ENCODE data around the gene VIM.

The VIM gene

GRCh38 chr10:17233286-17233991 lies 5.4 kb downstream of the VIM start:
- no peak overlapping the region for H3K27ac ChIP-seq (ENCODE audit: low read depth, low read length)
- H3K4me3 ChIP-seq (ENCODE audit: low read length) = no peak overlapping the region; the same call in 1 of the 2 replicates
- peaks cover 12% of the 10 kb centered on the region; the same call in 1 of the 2 replicates for H3K4me1 ChIP-seq (ENCODE audit: insufficient read depth, low read length)
- peaks cover 76% of the 10 kb centered on the region for H3K36me3 ChIP-seq (ENCODE audit: insufficient read depth, low read length)
- H3K9ac ChIP-seq (ENCODE audit: low read depth, low read length) = no peak overlapping the region
- H3K27me3 ChIP-seq (ENCODE audit: insufficient read depth, low read length) = peaks cover 9% of the 10 kb centered on the region; the same call in 1 of the 2 replicates
- WGBS = 95% methylated on average over 13 of the region's 14 CpGs
- no peaks in the 10 kb centered on the region for H3K9me3 ChIP-seq (ENCODE audit: insufficient read depth, low read depth, low read length)

GRCh38 chr10:17234431-17234945 lies 6.4 kb downstream of the VIM start:
- Histone ChIP-seq H3K4me3 (ENCODE audit: low read length) (no peak overlapping the region), H3K27ac (ENCODE audit: low read depth, low read length) (no peak overlapping the region), H3K4me1 (ENCODE audit: insufficient read depth, low read length) (peaks cover 12% of the 10 kb centered on the region; the same call in 1 of the 2 replicates), H3K9ac (ENCODE audit: low read depth, low read length) (no peak overlapping the region), H3K9me3 (ENCODE audit: insufficient read depth, low read depth, low read length) (no peaks in the 10 kb centered on the region), H3K36me3 (ENCODE audit: insufficient read depth, low read length) (peaks cover 76% of the 10 kb centered on the region), H3K27me3 (ENCODE audit: insufficient read depth, low read length) (peaks cover 3% of the 10 kb centered on the region; the same call in 1 of the 2 replicates)
- WGBS = 94% methylated on average over 5 of the region's 5 CpGs

GRCh38 chr10:17235136-17235535 lies 7.1 kb downstream of the VIM start:
- no peak overlapping the region for H3K9ac ChIP-seq (ENCODE audit: low read depth, low read length)
- H3K27ac ChIP-seq (ENCODE audit: low read depth, low read length) = no peak overlapping the region
- WGBS = 85% methylated on average over 8 of the region's 8 CpGs
- no peaks in the 10 kb centered on the region for H3K27me3 ChIP-seq (ENCODE audit: insufficient read depth, low read length)
- no peak overlapping the region for H3K4me3 ChIP-seq (ENCODE audit: low read length)
- peaks cover 12% of the 10 kb centered on the region; the same call in 1 of the 2 replicates for H3K4me1 ChIP-seq (ENCODE audit: insufficient read depth, low read length)
- peaks cover 76% of the 10 kb centered on the region for H3K36me3 ChIP-seq (ENCODE audit: insufficient read depth, low read length)
- H3K9me3 ChIP-seq (ENCODE audit: insufficient read depth, low read depth, low read length) = no peaks in the 10 kb centered on the region

- Histone ChIP-seq H3K4me1 (ENCODE audit: insufficient read depth, low read length) (peaks cover 5% of the 10 kb centered on the region; the same call in 1 of the 2 replicates), H3K36me3 (ENCODE audit: insufficient read depth, low read length) (peaks cover 64% of the 10 kb centered on the region), H3K9ac (ENCODE audit: low read depth, low read length) (no peak overlapping the region), H3K4me3 (ENCODE audit: low read length) (no peak overlapping the region), H3K9me3 (ENCODE audit: insufficient read depth, low read depth, low read length) (0 out of 2 replicates have a peak, but pooled peaks cover under 1% of the 10 kb centered on the region), H3K27me3 (ENCODE audit: insufficient read depth, low read length) (no peaks in the 10 kb centered on the region), H3K27ac (ENCODE audit: low read depth, low read length) (no peak overlapping the region)
- WGBS = 70% methylated on average over 1 of the region's 1 CpG
Observed at GRCh38 chr10:17236468-17237148, 8.6 kb downstream of the VIM start.

GRCh38 chr10:17237149-17237527 lies 9.1 kb downstream of the VIM start:
- H3K4me3 ChIP-seq (ENCODE audit: low read length) = no peak overlapping the region
- H3K27me3 ChIP-seq (ENCODE audit: insufficient read depth, low read length) = no peaks in the 10 kb centered on the region
- no peak overlapping the region for H3K27ac ChIP-seq (ENCODE audit: low read depth, low read length)
- no peak overlapping the region for H3K9ac ChIP-seq (ENCODE audit: low read depth, low read length)
- 96% methylated on average over 3 of the region's 5 CpGs for WGBS
- 0 out of 2 replicates have a peak, but pooled peaks cover 2% of the 10 kb centered on the region for H3K9me3 ChIP-seq (ENCODE audit: insufficient read depth, low read depth, low read length)
- H3K36me3 ChIP-seq (ENCODE audit: insufficient read depth, low read length) = peaks cover 58% of the 10 kb centered on the region
- no peaks in the 10 kb centered on the region; the same call in 1 of the 2 replicates for H3K4me1 ChIP-seq (ENCODE audit: insufficient read depth, low read length)

- Histone ChIP-seq H3K4me1 (ENCODE audit: insufficient read depth, low read length) (no peaks in the 10 kb centered on the region), H3K36me3 (ENCODE audit: insufficient read depth, low read length) (peaks cover 50% of the 10 kb centered on the region), H3K27me3 (ENCODE audit: insufficient read depth, low read length) (no peaks in the 10 kb centered on the region), H3K4me3 (ENCODE audit: low read length) (no peak overlapping the region), H3K27ac (ENCODE audit: low read depth, low read length) (no peak overlapping the region), H3K9me3 (ENCODE audit: insufficient read depth, low read depth, low read length) (0 out of 2 replicates have a peak, but pooled peaks cover 2% of the 10 kb centered on the region), H3K9ac (ENCODE audit: low read depth, low read length) (no peak overlapping the region)
- 97% methylated on average over 3 of the region's 4 CpGs for WGBS
Observed at GRCh38 chr10:17237915-17238444, 9.9 kb downstream of the VIM start.

GRCh38 chr10:17238445-17239291 lies 10.6 kb downstream of the VIM start:
- Histone ChIP-seq H3K27me3 (ENCODE audit: insufficient read depth, low read length) (no peaks in the 10 kb centered on the region), H3K36me3 (ENCODE audit: insufficient read depth, low read length) (peaks cover 43% of the 10 kb centered on the region)
- 86% methylated on average over 11 of the region's 12 CpGs for WGBS

GRCh38 chr10:17239345-17240085 lies 11.5 kb downstream of the VIM start:
- Histone ChIP-seq H3K27me3 (ENCODE audit: insufficient read depth, low read length) (no peaks in the 10 kb centered on the region), H3K27ac (ENCODE audit: low read depth, low read length) (no peak overlapping the region)
- 94% methylated on average over 6 of the region's 6 CpGs for WGBS

More at GRCh38 chr10:17238445-17239291, 10.6 kb downstream of the VIM start:
- Histone ChIP-seq H3K27ac (ENCODE audit: low read depth, low read length) (no peak overlapping the region), H3K4me3 (ENCODE audit: low read length) (no peak overlapping the region), H3K9ac (ENCODE audit: low read depth, low read length) (no peak overlapping the region), H3K9me3 (ENCODE audit: insufficient read depth, low read depth, low read length) (0 out of 2 replicates have a peak, but pooled peaks cover 2% of the 10 kb centered on the region), H3K4me1 (ENCODE audit: insufficient read depth, low read length) (no peaks in the 10 kb centered on the region)

GRCh38 chr10:17240096-17240495 lies 12.1 kb downstream of the VIM start:
- Histone ChIP-seq H3K27ac (ENCODE audit: low read depth, low read length) (no peak overlapping the region), H3K4me3 (ENCODE audit: low read length) (no peak overlapping the region), H3K27me3 (ENCODE audit: insufficient read depth, low read length) (no peaks in the 10 kb centered on the region), H3K9ac (ENCODE audit: low read depth, low read length) (no peak overlapping the region), H3K4me1 (ENCODE audit: insufficient read depth, low read length) (no peaks in the 10 kb centered on the region), H3K36me3 (ENCODE audit: insufficient read depth, low read length) (peaks cover 29% of the 10 kb centered on the region), H3K9me3 (ENCODE audit: insufficient read depth, low read depth, low read length) (0 out of 2 replicates have a peak, but pooled peaks cover 2% of the 10 kb centered on the region)
- WGBS = no CpG with 5 or more reads among the region's 2 CpGs

More at GRCh38 chr10:17239345-17240085, 11.5 kb downstream of the VIM start:
- Histone ChIP-seq H3K9me3 (ENCODE audit: insufficient read depth, low read depth, low read length) (0 out of 2 replicates have a peak, but pooled peaks cover 2% of the 10 kb centered on the region), H3K4me1 (ENCODE audit: insufficient read depth, low read length) (no peaks in the 10 kb centered on the region), H3K36me3 (ENCODE audit: insufficient read depth, low read length) (peaks cover 34% of the 10 kb centered on the region), H3K9ac (ENCODE audit: low read depth, low read length) (no peak overlapping the region), H3K4me3 (ENCODE audit: low read length) (no peak overlapping the region)

GRCh38 chr10:17240616-17241015 lies 12.6 kb downstream of the VIM start:
- Histone ChIP-seq H3K27ac (ENCODE audit: low read depth, low read length) (no peak overlapping the region), H3K9ac (ENCODE audit: low read depth, low read length) (no peak overlapping the region), H3K36me3 (ENCODE audit: insufficient read depth, low read length) (peaks cover 23% of the 10 kb centered on the region), H3K4me1 (ENCODE audit: insufficient read depth, low read length) (no peaks in the 10 kb centered on the region), H3K4me3 (ENCODE audit: low read length) (no peak overlapping the region), H3K9me3 (ENCODE audit: insufficient read depth, low read depth, low read length) (0 out of 2 replicates have a peak, but pooled peaks cover 2% of the 10 kb centered on the region), H3K27me3 (ENCODE audit: insufficient read depth, low read length) (no peaks in the 10 kb centered on the region)
- WGBS = 98% methylated on average over 4 of the region's 4 CpGs

All from HUES64 (cell line).